22Rv1 (cell line): ENCODE measurements around the gene TMEM86B.

Experiments
- H3K27ac ChIP-seq: fragments of 450-650 bp; 2 replicates; pipeline ENCODE4 v1.5.1; 2017
- CTCF ChIP-seq: fragments of 450-650 bp; IDR thresholded peaks from 2 replicates; pipeline ENCODE4 v1.5.1; 2017; ENCODE audit warnings: mild to moderate bottlenecking
- ZFX ChIP-seq: fragments of 450-650 bp; IDR thresholded peaks from 2 replicates; pipeline ENCODE4 v1.6.1; 2017; ENCODE audit warnings: antibody characterized with exemption, borderline replicate concordance

TMEM86B gene

GRCh38 chr19:55197528-55197927, 31.0 kb downstream of the TMEM86B start:
- H3K27ac ChIP-seq, result no peak overlapping the region
- TF ChIP-seq CTCF (no peak), ZFX (no peak)

- no peak overlapping the region for H3K27ac ChIP-seq
- TF ChIP-seq ZFX (no peak), CTCF (no peak)
Measured at GRCh38 chr19:55196803-55197202, 31.8 kb downstream of the TMEM86B start.

GRCh38 chr19:55193481-55193880, 35.1 kb downstream of the TMEM86B start:
- no peak for TF ChIP-seq ZFX
- no peak for TF ChIP-seq CTCF
- H3K27ac ChIP-seq, result no peak overlapping the region

GRCh38 chr19:55189403-55189835, 39.1 kb downstream of the TMEM86B start:
- no peak overlapping the region for H3K27ac ChIP-seq
- TF ChIP-seq ZFX (no peak), CTCF (no peak)

- TF ChIP-seq CTCF (no peak), ZFX (no peak)
- H3K27ac ChIP-seq, result no peak overlapping the region
Measured at GRCh38 chr19:55188625-55189024, 39.9 kb downstream of the TMEM86B start.

- H3K27ac ChIP-seq, result no peak overlapping the region
Measured at GRCh38 chr19:55186080-55186479, 42.5 kb downstream of the TMEM86B start.

GRCh38 chr19:55181740-55182139, 46.8 kb downstream of the TMEM86B start:
- TF ChIP-seq ZFX, result no peak
- TF ChIP-seq CTCF, result no peak

More at GRCh38 chr19:55186080-55186479, 42.5 kb downstream of the TMEM86B start:
- TF ChIP-seq CTCF (no peak), ZFX (no peak)

More at GRCh38 chr19:55181740-55182139, 46.8 kb downstream of the TMEM86B start:
- H3K27ac ChIP-seq, result no peak overlapping the region
